ENCODE data around the gene XRCC2. TPM values are rescaled to one million over a fixed set of nuclear protein-coding genes. Genes with fewer than 3 reads are reported as not detected.

The XRCC2 gene
- total and polyA plus RNA-seq, 2 donors (not counting 1 experiment from before 2014, with no cell fraction given), result 0.66 to 1.5 TPM

DNA sequence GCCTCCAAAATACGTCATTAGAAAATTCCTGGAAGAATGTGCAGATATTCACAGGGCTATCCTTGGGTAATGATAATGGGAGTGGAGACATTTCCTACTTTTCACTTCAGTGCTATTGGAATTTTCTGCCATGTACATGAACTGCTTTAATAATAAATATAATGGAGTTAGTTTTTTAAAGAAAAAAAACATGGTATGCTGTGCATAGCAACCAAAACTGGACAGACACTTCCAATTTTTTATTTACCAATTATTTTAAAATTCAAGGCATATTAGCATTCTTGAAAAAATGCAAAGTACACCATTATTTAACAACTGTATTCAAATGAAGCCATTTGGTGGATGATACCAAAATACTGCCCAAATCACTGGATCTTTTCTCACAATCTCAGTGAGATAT, 3.3 kb downstream of the XRCC2 start:
- Histone ChIP-seq H3K9ac (ENCODE audit: low read length) (no peak overlapping the region), H3K36me3 (replicated peaks in 1 of 2; ENCODE audit: control extremely low read depth in 1 of 2, control insufficient read depth in 1 of 2, extremely low read depth in 1 of 2, insufficient read depth in 2 of 2, low read length in 1 of 2) (no peaks in the 10 kb centered on the region), H3K9me3 (ENCODE audit: control extremely low read depth in 1 of 3, control insufficient read depth in 2 of 3, insufficient read depth in 1 of 3, low read length in 2 of 3) (no peaks in the 10 kb centered on the region), H2AFZ (ENCODE audit: insufficient read depth, low read depth, low read length, poor library complexity, severe bottlenecking) (no peak overlapping the region), H4K20me1 (ENCODE audit: control insufficient read depth, insufficient read depth, low read length, poor library complexity, severe bottlenecking) (no peaks in the 10 kb centered on the region), H3K4me1 (ENCODE audit: control insufficient read depth in 2 of 2, insufficient read depth in 2 of 2, low read length in 2 of 2) (peaks cover 7 to 11% of the 10 kb centered on the region in 2 donors), H3K4me3 (ENCODE audit: control extremely low read depth in 1 of 5, extremely low read depth in 1 of 5, insufficient read depth in 1 of 5, low read depth in 2 of 5, low read length in 4 of 5) (no peak overlapping the region), H3K27ac (ENCODE audit: low read length in 2 of 2) (no peak overlapping the region), H3K79me2 (ENCODE audit: control insufficient read depth, insufficient read depth, low read length) (peaks cover 11% of the 10 kb centered on the region), H3K27me3 (replicated peaks in 1 of 4; ENCODE audit: control extremely low read depth in 1 of 4, control insufficient read depth in 3 of 4, insufficient read depth in 4 of 4, low read length in 3 of 4) (no peaks in the 10 kb centered on the region), H3K4me2 (replicated peaks; ENCODE audit: low read depth, low read length, poor library complexity, severe bottlenecking) (no peak overlapping the region)
- H3K27me3 Mint-ChIP-seq, result no peaks in the 10 kb centered on the region
- ChIA-PET POLR2A (no interaction called here), CTCF (no interaction called here)
- no CpG with 5 or more reads among the region's 1 CpG for WGBS (ENCODE audit: insufficient coverage)
- no peak for TF ChIP-seq CTCF (IDR thresholded peaks at IDR 0.05)
- TF ChIP-seq EZH2 (IDR thresholded peaks at IDR 0.05; ENCODE audit: borderline replicate concordance, insufficient read depth, low read depth, low read length, poor library complexity, severe bottlenecking), result no peak
- H3K27ac Mint-ChIP-seq, result no peak overlapping the region
- H3K4me3 Mint-ChIP-seq, result no peak overlapping the region
- peaks cover 11% of the 10 kb centered on the region for H3K4me1 Mint-ChIP-seq
- H3K9me3 Mint-ChIP-seq (ENCODE audit: insufficient read depth), result no peaks in the 10 kb centered on the region
- ATAC-seq (ENCODE audit: low read depth), result no peak
- intact Hi-C loops (cut with micrococcal nuclease), result no loop called here
- DNase-seq, result no peak

- Mint-ChIP-seq H3K4me1 (no peaks in the 10 kb centered on the region), H3K4me3 (no peak overlapping the region), H3K27me3 (no peaks in the 10 kb centered on the region), H3K9me3 (ENCODE audit: insufficient read depth) (no peaks in the 10 kb centered on the region), H3K27ac (no peak overlapping the region)
- H2AFZ ChIP-seq (ENCODE audit: insufficient read depth, low read depth, low read length, poor library complexity, severe bottlenecking), result no peak overlapping the region
- H3K27ac ChIP-seq (ENCODE audit: low read length in 2 of 2), result no peak overlapping the region
- TF ChIP-seq EZH2 (IDR thresholded peaks at IDR 0.05; ENCODE audit: borderline replicate concordance, insufficient read depth, low read depth, low read length, poor library complexity, severe bottlenecking), result no peak
- no peak for TF ChIP-seq CTCF (IDR thresholded peaks at IDR 0.05)
- ATAC-seq (ENCODE audit: low read depth), result no peak
- H3K4me1 ChIP-seq (ENCODE audit: control insufficient read depth in 2 of 2, insufficient read depth in 2 of 2, low read length in 2 of 2), result no peaks in the 10 kb centered on the region
- no peak overlapping the region for H3K4me3 ChIP-seq (ENCODE audit: control extremely low read depth in 1 of 5, extremely low read depth in 1 of 5, insufficient read depth in 1 of 5, low read depth in 2 of 5, low read length in 4 of 5)
- intact Hi-C loops (cut with micrococcal nuclease), result no loop called here
- no peaks in the 10 kb centered on the region for H3K36me3 ChIP-seq (replicated peaks in 1 of 2; ENCODE audit: control extremely low read depth in 1 of 2, control insufficient read depth in 1 of 2, extremely low read depth in 1 of 2, insufficient read depth in 2 of 2, low read length in 1 of 2)
- ChIA-PET POLR2A (no interaction called here), CTCF (interaction anchor here (0.6 kb wide), 1 partner anchor 51 kb away, joined by 3 read pairs; no protein-coding TSS in a partner anchor)
- H3K27me3 ChIP-seq (replicated peaks in 1 of 4; ENCODE audit: control extremely low read depth in 1 of 4, control insufficient read depth in 3 of 4, insufficient read depth in 4 of 4, low read length in 3 of 4), result no peaks in the 10 kb centered on the region
- H4K20me1 ChIP-seq (ENCODE audit: control insufficient read depth, insufficient read depth, low read length, poor library complexity, severe bottlenecking), result no peaks in the 10 kb centered on the region
- H3K4me2 ChIP-seq (replicated peaks; ENCODE audit: low read depth, low read length, poor library complexity, severe bottlenecking), result no peak overlapping the region
- H3K9me3 ChIP-seq (ENCODE audit: control extremely low read depth in 1 of 3, control insufficient read depth in 2 of 3, insufficient read depth in 1 of 3, low read length in 2 of 3), result no peaks in the 10 kb centered on the region
- no peak overlapping the region for H3K9ac ChIP-seq (ENCODE audit: low read length)
- no CpG with 5 or more reads among the region's 4 CpGs for WGBS (ENCODE audit: insufficient coverage)
- no peak for DNase-seq
- H3K79me2 ChIP-seq (ENCODE audit: control insufficient read depth, insufficient read depth, low read length), result peaks cover 1% of the 10 kb centered on the region
Observed at GRCh38 chr7:152669758-152670157, 6.2 kb downstream of the XRCC2 start.

Measured in B cell (primary cell).